SIG-M5 treated with dmso at 0.1 percent for 504 hours (cell line): ENCODE results near the gene SRF.
A peak's percentile ranks its signal among the peaks of the same experiment; 100 is the strongest.

Source experiments
- DNase-seq: peaks from one replicate; lab custom pipeline; 2025; ENCODE audit not compliant: unreplicated experiment; lab: John Stamatoyannopoulos, UW

SRF gene

GRCh38 chr6:43181621-43181941 is 10.5 kb downstream of the SRF start:
- DNase-seq: no peak

- peak; percentile 53 for DNase-seq
Measured at GRCh38 chr6:43181942-43182860, 11.1 kb downstream of the SRF start, which contains the start of gene CUL9. CUL9 (plus strand) TSS chr6:43182196; CDS start chr6:43184311, 2,115 bp downstream.

GRCh38 chr6:43183441-43183840 is 12.4 kb downstream of the SRF start:
- DNase-seq: no peak

DNA sequence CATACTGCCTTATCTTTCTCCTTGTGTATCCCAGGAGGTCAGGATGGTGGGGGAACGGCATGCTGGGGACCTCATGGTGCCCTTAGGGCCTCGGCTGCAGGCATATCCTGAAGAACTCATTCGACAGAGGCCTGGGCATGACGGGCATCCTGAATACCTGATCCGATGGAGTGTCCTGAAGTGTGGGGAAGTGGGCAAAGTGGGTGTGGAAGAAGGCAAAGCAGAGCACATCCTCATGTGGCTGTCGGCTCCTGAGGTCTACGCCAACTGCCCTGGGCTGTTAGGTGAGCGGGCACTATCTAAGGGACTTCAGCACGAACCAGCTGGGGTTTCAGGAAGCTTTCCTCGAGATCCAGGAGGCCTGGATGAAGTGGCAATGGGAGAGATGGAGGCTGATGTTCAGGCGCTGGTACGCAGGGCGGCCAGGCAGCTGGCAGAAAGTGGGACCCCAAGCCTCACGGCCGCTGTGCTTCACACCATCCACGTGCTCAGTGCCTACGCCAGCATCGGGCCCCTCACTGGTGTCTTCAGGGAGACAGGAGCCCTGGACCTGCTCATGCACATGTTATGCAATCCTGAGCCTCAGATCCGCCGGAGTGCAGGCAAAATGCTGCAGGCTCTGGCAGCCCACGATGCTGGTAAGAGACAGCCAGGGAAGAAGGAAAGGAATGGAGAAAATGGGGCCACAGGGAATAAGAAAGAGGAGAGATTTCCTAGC is 13.4 kb downstream of the SRF start:
- no peak for DNase-seq

- no peak for DNase-seq
Measured at GRCh38 chr6:43185391-43185985, 14.4 kb downstream of the SRF start.

DNA sequence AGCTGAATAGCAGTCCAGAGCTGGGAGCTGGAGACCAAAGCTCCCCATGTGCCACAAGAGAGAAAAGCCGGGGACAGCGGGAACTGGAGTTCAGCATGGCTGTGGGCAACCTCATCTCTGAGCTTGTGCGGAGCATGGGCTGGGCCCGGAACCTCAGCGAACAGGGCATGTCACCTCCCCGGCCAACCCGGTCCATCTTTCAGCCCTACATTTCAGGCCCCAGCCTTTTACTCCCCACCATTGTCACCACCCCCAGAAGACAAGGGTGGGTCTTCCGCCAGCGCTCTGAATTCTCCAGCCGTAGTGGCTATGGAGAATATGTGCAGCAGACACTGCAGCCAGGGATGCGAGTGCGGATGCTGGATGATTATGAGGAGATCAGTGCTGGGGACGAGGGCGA is 14.9 kb downstream of the SRF start:
- no peak for DNase-seq

DNA sequence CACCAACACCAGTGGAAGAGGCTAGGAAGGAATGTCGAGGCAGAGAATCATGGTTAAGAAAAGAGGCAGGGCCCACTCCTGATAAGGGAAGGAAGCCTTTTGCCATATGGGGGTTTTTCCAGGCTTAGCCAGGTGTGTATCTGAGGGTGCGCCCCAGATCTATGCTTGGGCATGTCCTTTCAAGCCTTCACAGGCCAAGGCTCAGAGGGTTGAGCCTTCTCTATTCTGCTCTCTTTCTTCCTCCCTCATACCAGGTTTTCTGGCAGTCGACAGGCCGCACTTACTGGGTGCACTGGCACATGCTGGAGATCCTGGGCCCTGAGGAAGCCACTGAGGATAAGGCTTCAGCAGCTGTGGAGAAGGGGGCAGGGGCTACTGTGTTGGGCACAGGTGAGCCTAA is 15.6 kb downstream of the SRF start:
- no peak for DNase-seq

GRCh38 chr6:43187821-43188220 is 16.8 kb downstream of the SRF start:
- DNase-seq: no peak

- no peak for DNase-seq
Measured at GRCh38 chr6:43188426-43188825, 17.4 kb downstream of the SRF start.

GRCh38 chr6:43189776-43190304 is 18.8 kb downstream of the SRF start:
- no peak for DNase-seq

- DNase-seq: no peak
Measured at GRCh38 chr6:43192911-43193310, 21.8 kb downstream of the SRF start.

DNA sequence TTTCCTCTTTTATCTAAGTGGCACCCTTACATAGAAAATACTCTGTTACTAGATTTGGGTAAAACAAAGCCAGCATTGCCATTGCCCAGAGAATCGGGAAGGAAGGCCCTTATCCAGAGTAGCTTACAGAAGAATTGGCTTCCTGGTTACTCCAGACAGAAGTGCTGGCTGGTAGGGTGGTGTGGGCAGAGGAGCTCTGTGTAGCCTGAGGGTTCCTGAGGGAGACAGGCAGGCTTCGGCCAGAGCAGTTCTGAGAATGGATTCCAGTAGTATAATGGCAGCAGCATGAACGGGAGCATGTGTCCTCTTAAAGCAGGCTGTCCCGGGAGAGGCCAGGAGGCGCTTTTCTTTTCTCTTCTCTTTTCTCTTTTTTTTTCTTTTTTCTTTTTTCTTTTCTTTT is 22.9 kb downstream of the SRF start:
- DNase-seq: no peak

GRCh38 chr6:43196337-43196736 is 25.3 kb downstream of the SRF start:
- no peak for DNase-seq

DNA sequence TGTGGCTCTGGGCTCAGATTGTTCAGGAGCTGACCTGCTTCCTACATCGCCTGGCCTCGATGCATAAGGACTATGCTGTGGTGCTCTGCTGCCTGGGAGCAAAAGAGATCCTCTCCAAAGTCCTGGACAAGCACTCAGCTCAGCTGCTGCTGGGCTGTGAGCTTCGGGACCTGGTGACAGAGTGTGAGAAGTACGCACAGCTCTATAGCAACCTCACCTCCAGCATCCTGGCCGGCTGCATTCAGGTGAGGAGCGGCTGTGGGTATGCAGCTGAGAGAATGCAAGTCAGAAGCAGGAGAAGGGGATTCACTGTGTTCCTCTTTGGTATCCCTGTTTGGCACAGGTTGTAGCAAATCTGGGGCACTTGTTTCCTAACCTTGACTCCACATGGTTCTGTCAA is 28.8 kb downstream of the SRF start:
- DNase-seq: no peak

DNA sequence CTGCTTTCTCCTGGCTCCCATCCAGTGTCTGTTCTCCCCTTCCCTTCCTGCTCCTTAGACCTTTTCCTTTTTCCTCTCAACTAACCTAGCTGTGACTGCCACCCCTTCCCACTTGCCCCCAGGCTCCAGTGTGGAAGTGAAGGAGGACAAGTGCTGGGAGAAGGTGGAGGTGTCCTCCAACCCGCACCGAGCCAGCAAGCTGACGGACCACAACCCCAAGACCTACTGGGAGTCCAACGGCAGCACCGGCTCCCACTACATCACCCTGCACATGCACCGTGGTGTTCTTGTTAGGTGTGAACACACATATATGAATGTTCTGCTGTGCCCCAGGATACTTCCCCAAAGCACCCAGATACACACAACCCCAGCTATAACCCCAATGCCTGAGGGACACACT is 29.5 kb downstream of the SRF start:
- DNase-seq: no peak

DNA sequence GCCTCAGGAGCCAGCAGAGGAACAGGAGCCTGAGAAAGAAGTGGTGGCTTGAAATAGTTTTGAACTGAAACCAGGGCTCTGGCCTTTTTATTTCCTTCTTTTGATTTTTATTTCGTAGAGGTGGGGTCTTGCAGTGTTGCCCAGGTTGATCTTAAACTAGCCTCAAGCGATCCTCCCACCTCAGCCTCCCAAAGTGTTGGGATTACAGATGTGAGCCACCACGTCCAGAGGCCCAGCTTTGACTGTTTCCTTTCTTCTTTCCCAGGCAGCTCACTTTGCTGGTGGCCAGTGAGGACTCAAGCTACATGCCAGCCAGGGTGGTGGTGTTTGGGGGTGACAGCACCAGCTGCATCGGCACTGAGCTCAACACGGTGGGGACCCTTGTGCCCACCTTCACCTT is 31.4 kb downstream of the SRF start:
- DNase-seq: no peak

DNA sequence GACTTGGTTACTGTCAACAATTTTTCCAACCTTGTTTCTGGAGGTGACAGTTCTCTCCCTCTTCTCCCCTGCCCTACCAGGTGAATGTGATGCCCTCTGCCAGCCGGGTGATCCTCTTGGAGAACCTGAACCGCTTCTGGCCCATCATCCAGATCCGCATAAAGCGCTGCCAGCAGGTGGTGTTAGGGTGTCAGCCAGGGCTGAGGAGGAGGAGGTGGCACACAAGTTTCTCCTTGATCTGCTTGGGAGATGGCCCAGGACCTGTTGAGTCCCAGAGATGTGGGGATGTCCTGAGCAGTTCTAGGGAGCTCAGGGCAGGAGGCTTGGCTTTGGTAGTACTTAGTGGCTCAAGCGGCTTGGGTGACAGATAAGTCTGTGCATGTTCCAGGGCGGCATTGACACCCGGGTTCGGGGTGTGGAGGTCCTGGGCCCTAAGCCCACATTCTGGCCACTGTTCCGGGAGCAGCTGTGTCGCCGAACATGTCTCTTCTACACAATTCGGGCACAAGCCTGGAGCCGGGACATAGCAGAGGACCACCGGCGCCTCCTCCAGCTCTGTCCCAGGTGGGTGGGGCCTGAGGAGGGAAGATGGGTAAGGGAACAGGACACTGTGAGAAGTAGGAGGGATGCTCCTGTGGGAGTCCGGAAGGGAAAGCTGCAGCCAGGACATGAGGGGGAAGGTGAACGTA is 32.1 kb downstream of the SRF start:
- no peak for DNase-seq

DNA sequence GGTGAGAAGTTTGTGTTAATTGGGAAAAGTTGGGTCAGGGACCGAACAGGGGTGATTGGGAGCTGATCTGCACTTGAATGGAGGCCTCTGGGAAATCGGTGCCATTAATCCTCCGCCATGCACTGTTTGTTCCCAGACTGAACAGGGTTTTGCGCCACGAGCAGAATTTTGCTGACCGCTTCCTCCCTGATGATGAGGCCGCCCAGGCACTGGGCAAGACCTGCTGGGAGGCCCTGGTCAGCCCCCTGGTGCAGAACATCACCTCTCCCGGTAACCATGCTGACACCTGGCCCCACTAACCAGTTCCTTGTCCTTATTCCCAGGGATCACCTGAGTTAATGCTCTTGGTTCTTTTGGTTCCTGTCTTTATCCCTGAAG is 32.6 kb downstream of the SRF start:
- DNase-seq: no peak

GRCh38 chr6:43204271-43205105 is 33.4 kb downstream of the SRF start:
- no peak for DNase-seq

DNA sequence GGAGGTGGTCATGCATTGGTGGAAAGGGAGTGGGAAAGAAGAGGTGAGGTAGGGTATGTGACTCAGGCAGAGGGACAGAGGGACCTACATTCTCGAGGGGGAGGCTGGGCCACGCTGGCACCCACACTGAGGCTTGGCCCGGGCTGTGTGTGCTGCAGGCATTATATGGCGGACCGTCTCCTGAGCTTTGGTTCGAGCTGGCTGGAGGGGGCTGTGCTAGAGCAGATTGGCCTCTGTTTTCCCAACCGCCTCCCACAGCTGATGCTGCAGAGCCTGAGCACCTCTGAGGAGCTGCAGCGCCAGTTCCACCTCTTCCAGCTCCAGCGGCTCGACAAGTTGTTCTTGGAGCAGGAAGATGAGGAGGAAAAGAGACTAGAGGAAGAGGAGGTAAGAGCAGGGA is 34.8 kb downstream of the SRF start:
- no peak for DNase-seq
